ENCODE measurements around the gene CTRB1. TPM values are rescaled to one million over a fixed set of nuclear protein-coding genes. Genes with fewer than 3 reads are reported as not detected.

Gene CTRB1
- total RNA-seq, 1 experiment from 2014 or later = 5.6 TPM

GRCh38 chr16:75236736-75237397 is 18.1 kb downstream of the CTRB1 start:
- H3K36me3 ChIP-seq (ENCODE audit: control insufficient read depth in 1 of 2, insufficient read depth in 2 of 2, low read length in 2 of 2) = peaks cover 16 to 46% of the 10 kb centered on the region in 2 experiments
- H3K4me1 ChIP-seq (ENCODE audit: control insufficient read depth in 1 of 2, insufficient read depth in 2 of 2, low read length in 2 of 2) = peaks cover 20 to 35% of the 10 kb centered on the region in 2 experiments
- POLR2A ChIA-PET = no interaction called here
- TF ChIP-seq ELF1 (IDR thresholded peaks at IDR 0.05; ENCODE audit: borderline replicate concordance, low read depth) (no peak), TCF7L2 (IDR thresholded peaks at IDR 0.05; ENCODE audit: borderline replicate concordance, extremely low read depth, insufficient read depth, insufficient read length) (no peak), SIN3A (IDR thresholded peaks at IDR 0.05; ENCODE audit: low read depth) (no peak), ATF3 (IDR thresholded peaks at IDR 0.05) (no peak)
- no peak for ATAC-seq
- no peaks in the 10 kb centered on the region for H4K20me1 ChIP-seq (ENCODE audit: insufficient read depth)
- no peak overlapping the region for H2AFZ ChIP-seq (ENCODE audit: low read depth, low read length, poor library complexity, severe bottlenecking)
- H3K79me2 ChIP-seq (ENCODE audit: insufficient read depth, low read length) = peaks cover 47% of the 10 kb centered on the region; the same call in 1 of the 2 replicates
- H3K27me3 ChIP-seq (ENCODE audit: insufficient read depth, low read length) = no peaks in the 10 kb centered on the region
- no peak overlapping the region for H3K4me3 ChIP-seq (replicated peaks in 1 of 2; ENCODE audit: low read depth in 1 of 2, low read length in 2 of 2)
- H3K27ac ChIP-seq (ENCODE audit: low read depth, low read length) = no peak overlapping the region
- no peaks in the 10 kb centered on the region for H3K9me3 ChIP-seq (ENCODE audit: control insufficient read depth in 1 of 2, insufficient read depth in 1 of 2, low read depth in 1 of 2, low read length in 2 of 2)
- no peak for DNase-seq (ENCODE audit: low read depth, low spot score)
- intact Hi-C loops (cut with micrococcal nuclease) = no loop called here
- RAD21 ChIA-PET (ENCODE audit: low non-redundant PET in 1 of 2, low total read pairs in 2 of 2, uncharacterized antibody in 2 of 2, unreplicated experiment in 2 of 2) = interaction anchor here in 1 of 2 experiments (0.6 kb wide), 1 partner anchor 23 kb away, joined by 3 read pairs; no protein-coding TSS in a partner anchor
- BruUV-seq (replicated peaks) = no TSS peak
- no peak overlapping the region for H3K4me2 ChIP-seq (ENCODE audit: low read length)
- no peaks in the 10 kb centered on the region for H3K9me2 ChIP-seq (ENCODE audit: insufficient read depth)
- H3K9ac ChIP-seq (ENCODE audit: low read length) = no peak overlapping the region
- CTCF ChIA-PET = interaction anchor here (0.8 kb wide), 1 partner anchor 9 kb away, joined by 5 read pairs; no protein-coding TSS in a partner anchor

- Histone ChIP-seq H2AFZ (ENCODE audit: low read depth, low read length, poor library complexity, severe bottlenecking) (no peak overlapping the region), H4K20me1 (ENCODE audit: insufficient read depth) (no peaks in the 10 kb centered on the region), H3K27me3 (ENCODE audit: insufficient read depth, low read length) (no peaks in the 10 kb centered on the region), H3K79me2 (ENCODE audit: insufficient read depth, low read length) (peaks cover 45% of the 10 kb centered on the region; the same call in 1 of the 2 replicates), H3K27ac (ENCODE audit: low read depth, low read length) (peak overlapping the region; percentile 5; the same call in 1 of the 2 replicates), H3K4me1 (ENCODE audit: control insufficient read depth in 1 of 2, insufficient read depth in 2 of 2, low read length in 2 of 2) (peaks cover 20 to 35% of the 10 kb centered on the region in 2 experiments), H3K9ac (ENCODE audit: low read length) (no peak overlapping the region), H3K9me2 (ENCODE audit: insufficient read depth) (no peaks in the 10 kb centered on the region), H3K36me3 (ENCODE audit: control insufficient read depth in 1 of 2, insufficient read depth in 2 of 2, low read length in 2 of 2) (peaks cover 15 to 42% of the 10 kb centered on the region in 2 experiments), H3K9me3 (ENCODE audit: control insufficient read depth in 1 of 2, insufficient read depth in 1 of 2, low read depth in 1 of 2, low read length in 2 of 2) (no peaks in the 10 kb centered on the region), H3K4me3 (replicated peaks in 1 of 2; ENCODE audit: low read depth in 1 of 2, low read length in 2 of 2) (no peak overlapping the region), H3K4me2 (ENCODE audit: low read length) (no peak overlapping the region)
- ChIA-PET POLR2A (no interaction called here), RAD21 (ENCODE audit: low non-redundant PET in 1 of 2, low total read pairs in 2 of 2, uncharacterized antibody in 2 of 2, unreplicated experiment in 2 of 2) (interaction anchor here in 1 of 2 experiments (0.6 kb wide), 1 partner anchor 22 kb away, joined by 3 read pairs; no protein-coding TSS in a partner anchor), CTCF (no interaction called here)
- ATAC-seq (no peak), DNase-seq (ENCODE audit: low read depth, low spot score) (no peak)
- BruUV-seq (replicated peaks) = no TSS peak
- intact Hi-C loops (cut with micrococcal nuclease) = no loop called here
- TF ChIP-seq EZH2phosphoT487 (IDR thresholded peaks at IDR 0.05; ENCODE audit: borderline replicate concordance) (no peak), POLR2AphosphoS5 (IDR thresholded peaks at IDR 0.05; ENCODE audit: low read depth, low read length) (no peak), ZFX (IDR thresholded peaks at IDR 0.05) (no peak), ELF1 (IDR thresholded peaks at IDR 0.05; ENCODE audit: borderline replicate concordance, low read depth) (no peak), EGR1 (IDR thresholded peaks at IDR 0.05; ENCODE audit: low read depth) (no peak), EZH2 (IDR thresholded peaks at IDR 0.05) (no peak), RAD21 (IDR thresholded peaks at IDR 0.05; ENCODE audit: low read depth) (no peak), SP1 (IDR thresholded peaks at IDR 0.05; ENCODE audit: low read depth) (no peak), REST (IDR thresholded peaks at IDR 0.05; ENCODE audit: low read depth) (no peak), TCF7L2 (IDR thresholded peaks at IDR 0.05; ENCODE audit: borderline replicate concordance, extremely low read depth, insufficient read depth, insufficient read length) (no peak), FOSL1 (IDR thresholded peaks at IDR 0.05; ENCODE audit: low read depth) (no peak), SIN3A (IDR thresholded peaks at IDR 0.05; ENCODE audit: low read depth) (no peak), ATF3 (IDR thresholded peaks at IDR 0.05) (no peak), SRF (IDR thresholded peaks at IDR 0.05; ENCODE audit: low read depth) (no peak)
These were observed 18.8 kb downstream of the CTRB1 start for GRCh38 chr16:75237398-75238131.
